BJ (cell line): ENCODE results near the gene GRK3. TPM values are rescaled to one million over a fixed set of nuclear protein-coding genes. Genes with fewer than 3 reads are reported as not detected.

Source experiments
- CTCF ChIA-PET: fragments of 350-600 bp; formaldehyde crosslinking; extraction: SDS; loops from one replicate; lab custom pipeline; 2021; ENCODE audit warnings: antibody characterized with exemption, inconsistent platforms; lab: Yijun Ruan, JAX
- POLR2A ChIA-PET: fragments of 300-600 bp; sonication (Branson Sonifier 250); formaldehyde crosslinking; extraction: SDS; loops from one replicate; lab custom pipeline; 2021; ENCODE audit warnings: antibody characterized with exemption; lab: Charles Lee
- DNase-seq: peaks from one replicate; pipeline ENCODE4 v3.0.0-alpha.2; 2011; ENCODE audit warnings: low read depth
- H3K27me3 ChIP-seq: 2 replicates; pipeline ENCODE4 v1.6.0; 2011; ENCODE audit warnings: low read length; ENCODE audit not compliant: control insufficient read depth, insufficient read depth
- H3K36me3 ChIP-seq: 2 replicates; pipeline ENCODE4 v1.5.1; 2011; ENCODE audit warnings: low read length; ENCODE audit not compliant: control insufficient read depth, insufficient read depth
- H3K4me3 ChIP-seq: 2 replicates; pipeline ENCODE4 v1.5.1; 2011; ENCODE audit warnings: low read depth, mild to moderate bottlenecking, control low read depth, low read length
- polyA plus RNA-seq: library from polyadenylated mRNA; depleted of rRNA; stranded (reverse); fragments of >200 nt; gene quantifications from 2 replicates; pipeline ENCODE4 v1.2.3, GENCODE V29; 2011
- TF ChIP-seq, protein P1 (sequence below): IDR thresholded peaks from 2 replicates; pipeline ENCODE4 v1.5.1; 2011; ENCODE audit warnings: low read depth, mild to moderate bottlenecking, control low read depth, inconsistent platforms, low read length, moderate library complexity; ENCODE audit not compliant: insufficient read depth

GRK3 gene
- polyA plus RNA-seq, 1 experiment = 0.72 TPM

DNA sequence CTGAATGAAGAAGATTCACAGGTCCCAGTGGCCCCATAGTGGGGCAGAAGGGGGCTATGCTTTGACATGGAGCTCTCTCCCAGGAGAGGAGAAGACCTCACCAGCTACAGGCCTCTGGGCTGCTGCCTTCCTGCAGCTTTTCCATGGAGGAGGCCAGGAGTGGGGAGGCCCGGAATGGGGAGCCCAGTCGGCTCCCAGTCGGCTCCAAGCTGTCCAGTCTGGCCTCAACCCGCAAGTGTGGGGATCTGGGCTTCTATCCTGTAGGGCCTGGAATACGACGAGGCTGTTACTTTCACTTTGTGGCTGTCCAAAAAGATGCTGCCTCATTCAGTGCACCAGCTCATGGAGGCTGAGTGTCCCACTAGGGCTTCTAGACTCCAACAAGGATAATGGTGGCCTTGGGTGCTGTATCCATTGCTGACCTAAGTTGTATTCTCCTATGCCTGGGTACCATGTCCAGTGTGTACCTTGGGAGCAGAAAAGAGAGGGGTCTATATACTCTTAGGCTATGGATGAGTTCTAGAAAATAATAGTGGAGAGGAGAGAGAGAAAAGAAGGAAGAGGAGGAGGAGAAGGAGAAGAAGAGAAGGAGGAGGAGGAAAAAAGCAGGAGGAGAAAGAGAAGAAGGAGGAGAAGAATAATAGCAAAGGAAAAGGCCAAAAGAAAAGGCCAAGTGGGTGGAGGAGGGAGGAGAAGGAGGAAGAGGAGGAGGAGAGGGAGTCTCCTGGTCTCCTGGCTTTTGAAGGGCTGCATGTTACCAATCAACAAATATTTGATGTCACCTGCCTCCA lies 178.6 kb downstream of the GRK3 start:
- CTCF ChIA-PET = interaction anchor here (1.1 kb wide), 1 partner anchor 10 kb away, joined by 3 read pairs; no protein-coding TSS in a partner anchor
- no peaks in the 10 kb centered on the region for H3K36me3 ChIP-seq
- H3K27me3 ChIP-seq = no peaks in the 10 kb centered on the region
- DNase-seq = no peak
- H3K4me3 ChIP-seq = no peak overlapping the region
- TF ChIP-seq, protein P1, sequence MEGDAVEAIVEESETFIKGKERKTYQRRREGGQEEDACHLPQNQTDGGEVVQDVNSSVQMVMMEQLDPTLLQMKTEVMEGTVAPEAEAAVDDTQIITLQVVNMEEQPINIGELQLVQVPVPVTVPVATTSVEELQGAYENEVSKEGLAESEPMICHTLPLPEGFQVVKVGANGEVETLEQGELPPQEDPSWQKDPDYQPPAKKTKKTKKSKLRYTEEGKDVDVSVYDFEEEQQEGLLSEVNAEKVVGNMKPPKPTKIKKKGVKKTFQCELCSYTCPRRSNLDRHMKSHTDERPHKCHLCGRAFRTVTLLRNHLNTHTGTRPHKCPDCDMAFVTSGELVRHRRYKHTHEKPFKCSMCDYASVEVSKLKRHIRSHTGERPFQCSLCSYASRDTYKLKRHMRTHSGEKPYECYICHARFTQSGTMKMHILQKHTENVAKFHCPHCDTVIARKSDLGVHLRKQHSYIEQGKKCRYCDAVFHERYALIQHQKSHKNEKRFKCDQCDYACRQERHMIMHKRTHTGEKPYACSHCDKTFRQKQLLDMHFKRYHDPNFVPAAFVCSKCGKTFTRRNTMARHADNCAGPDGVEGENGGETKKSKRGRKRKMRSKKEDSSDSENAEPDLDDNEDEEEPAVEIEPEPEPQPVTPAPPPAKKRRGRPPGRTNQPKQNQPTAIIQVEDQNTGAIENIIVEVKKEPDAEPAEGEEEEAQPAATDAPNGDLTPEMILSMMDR = no peak
- POLR2A ChIA-PET = no interaction called here

DNA sequence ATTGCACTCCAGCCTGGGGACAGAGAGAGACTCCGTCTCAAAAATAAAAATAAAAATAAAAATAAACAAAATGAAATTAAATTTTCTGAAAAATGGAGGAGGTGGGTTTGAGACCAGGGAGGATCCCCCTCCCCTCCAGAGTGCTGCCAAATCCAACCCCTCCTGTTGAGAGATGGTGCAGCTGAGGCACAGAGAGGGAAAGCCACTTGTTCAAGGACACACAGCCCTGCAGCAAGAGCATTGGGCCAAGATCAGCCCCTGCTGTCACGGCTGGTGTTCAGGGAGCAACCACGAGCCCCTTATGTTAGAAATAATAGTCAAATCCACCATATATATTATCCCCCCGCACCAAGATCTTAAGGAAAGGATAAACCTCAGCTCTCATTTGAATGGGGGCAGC lies 180.2 kb downstream of the GRK3 start:
- Histone ChIP-seq H3K27me3 (no peaks in the 10 kb centered on the region), H3K36me3 (no peaks in the 10 kb centered on the region), H3K4me3 (no peak overlapping the region)
- ChIA-PET POLR2A (interaction anchor here (0.6 kb wide), 1 partner anchor 1024 kb away, joined by 3 read pairs; no protein-coding TSS in a partner anchor), CTCF (interaction anchor here (0.6 to 1.2 kb wide), 4 partner anchors 23 to 623 kb away, joined by 3 read pairs; no protein-coding TSS in a partner anchor)
- TF ChIP-seq, protein P1 = no peak
- no peak for DNase-seq

DNA sequence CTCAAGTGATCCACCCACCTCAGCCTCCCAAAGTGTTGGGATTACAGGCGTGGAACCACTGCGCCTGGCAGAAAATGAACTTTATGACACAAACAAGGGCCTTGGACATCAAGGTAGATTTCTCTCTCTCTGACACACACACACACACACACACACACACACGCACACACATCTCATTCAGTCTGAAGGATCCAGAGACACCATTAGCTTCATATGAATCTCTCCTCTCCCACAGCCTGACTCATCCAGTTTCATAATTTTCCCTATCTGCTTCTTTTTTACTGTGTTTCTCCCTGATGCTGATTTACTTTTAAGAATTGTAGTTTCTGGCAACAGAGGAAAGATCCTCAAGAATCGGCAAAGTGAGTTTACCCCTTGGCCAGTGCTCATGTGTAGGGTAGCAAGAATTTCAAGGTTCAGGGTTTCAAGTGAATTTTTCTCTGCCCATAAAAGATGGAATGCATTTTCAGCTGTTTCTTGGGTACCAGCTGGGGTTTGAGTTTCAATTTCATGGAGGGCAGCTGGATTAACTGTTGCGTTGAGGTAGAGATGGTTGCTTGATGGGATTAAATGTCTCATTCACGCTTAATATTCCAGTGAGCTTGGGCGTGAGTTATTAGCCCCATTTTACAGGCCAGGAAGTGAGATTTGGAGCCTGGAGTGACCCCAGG lies 181.0 kb downstream of the GRK3 start:
- peak; percentile 37 for DNase-seq
- TF ChIP-seq, protein P1 = no peak
- H3K27me3 ChIP-seq = no peaks in the 10 kb centered on the region
- POLR2A ChIA-PET = interaction anchor here (0.6 kb wide), 1 partner anchor 1025 kb away, joined by 3 read pairs; no protein-coding TSS in a partner anchor
- CTCF ChIA-PET = interaction anchor here (1.0 to 1.2 kb wide), 3 partner anchors 23 to 622 kb away, joined by 3 read pairs; no protein-coding TSS in a partner anchor
- no peaks in the 10 kb centered on the region for H3K36me3 ChIP-seq
- no peak overlapping the region for H3K4me3 ChIP-seq

DNA sequence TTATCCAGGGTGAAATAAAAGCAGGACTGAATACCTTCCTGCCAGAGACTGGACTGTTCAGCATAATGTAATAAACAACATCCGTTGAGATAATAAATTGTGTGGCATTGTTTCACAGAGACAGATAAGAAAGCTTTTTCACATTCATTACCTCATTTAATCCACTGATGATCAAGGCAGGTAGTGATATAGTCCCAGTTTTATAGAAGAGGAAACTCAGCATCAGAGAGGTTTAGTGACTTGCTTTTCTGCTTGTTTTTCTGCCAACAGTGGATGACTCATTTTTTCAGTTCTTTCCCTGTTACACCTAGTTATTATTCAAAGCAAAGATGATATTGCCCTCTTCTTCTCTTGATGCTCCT lies 181.5 kb downstream of the GRK3 start:
- ChIA-PET POLR2A (no interaction called here), CTCF (interaction anchor here (1.2 kb wide), 1 partner anchor 45 kb away, joined by 3 read pairs; no protein-coding TSS in a partner anchor)
- Histone ChIP-seq H3K27me3 (no peaks in the 10 kb centered on the region), H3K4me3 (no peak overlapping the region), H3K36me3 (no peaks in the 10 kb centered on the region)
- no peak for DNase-seq
- TF ChIP-seq, protein P1 = no peak
